Fibroblast of the aortic adventitia (primary cell): Measurements from ENCODE around the gene KCTD7. TPM values are rescaled to one million over a fixed set of nuclear protein-coding genes. Genes with fewer than 3 reads are reported as not detected.
"Not testable (repeated sequence)": the region's sequence is repeated elsewhere in the genome, so short reads cannot be mapped to it uniquely, and the experiment has no call there.

Source experiments
- DNase-seq: peaks from one replicate; pipeline ENCODE4 v3.0.0-alpha.2; 2010; ENCODE audit warnings: low read depth
- H3K4me3 ChIP-seq: 2 replicates; pipeline ENCODE4 v1.5.1; 2011; ENCODE audit warnings: low read depth, mild to moderate bottlenecking, control low read depth, low read length, moderate library complexity
- total RNA-seq: library from RNA; depleted of rRNA; stranded (reverse); fragments of >200 nt; gene quantifications from 2 replicates; pipeline ENCODE4 v1.2.3, GENCODE V29; 2012; ENCODE audit warnings: low replicate concordance
- TF ChIP-seq, protein P1 (sequence below): IDR thresholded peaks from 2 replicates; pipeline ENCODE4 v1.5.1; 2011; ENCODE audit warnings: mild to moderate bottlenecking, low read length, control low read depth, inconsistent platforms; ENCODE audit not compliant: insufficient read depth

KCTD7 gene
- total RNA-seq, 1 donor = 9.4 TPM

DNA sequence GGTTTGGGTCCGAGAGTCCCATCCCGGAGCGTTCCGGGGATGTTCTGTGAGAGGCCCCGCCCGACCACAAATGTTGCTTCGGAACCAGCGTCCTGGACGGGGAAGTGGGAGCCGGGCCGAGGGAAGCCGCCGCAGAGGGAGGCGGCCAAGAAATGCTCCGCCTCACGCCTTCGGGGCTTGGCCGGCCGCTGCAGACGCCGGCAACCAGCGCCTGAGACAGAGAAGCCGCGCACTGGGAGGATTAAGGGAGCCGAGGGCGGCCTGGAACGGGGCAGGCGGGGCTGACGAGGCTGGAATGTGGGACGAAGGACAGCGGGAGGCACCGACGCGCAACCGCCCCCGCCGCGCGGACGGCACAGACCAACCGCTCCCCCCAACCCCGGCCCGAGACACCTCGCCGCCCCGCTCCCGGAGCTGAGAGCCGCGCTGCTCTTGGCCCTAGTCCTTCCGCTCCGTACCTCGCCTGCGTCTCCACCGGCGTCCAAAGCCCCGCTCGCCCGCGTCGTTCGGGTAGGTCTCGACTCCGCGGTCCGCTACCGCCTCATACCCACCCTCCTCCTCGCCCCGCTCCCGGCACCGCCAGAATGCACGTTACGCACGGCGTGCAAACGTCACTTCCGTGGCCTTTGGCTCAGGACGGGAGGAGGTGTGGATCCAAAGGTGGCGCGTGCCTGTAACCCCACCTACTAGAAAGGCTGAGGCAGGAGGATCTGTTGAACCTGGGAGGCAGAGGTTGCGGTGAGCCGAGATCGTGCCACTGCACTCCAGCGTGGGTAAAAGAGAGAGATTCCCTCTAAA is 36.7 kb upstream of the KCTD7 start:
- DNase-seq = peak; percentile 87
- H3K4me3 ChIP-seq = peak overlapping the region; percentile 90
- TF ChIP-seq, protein P1, sequence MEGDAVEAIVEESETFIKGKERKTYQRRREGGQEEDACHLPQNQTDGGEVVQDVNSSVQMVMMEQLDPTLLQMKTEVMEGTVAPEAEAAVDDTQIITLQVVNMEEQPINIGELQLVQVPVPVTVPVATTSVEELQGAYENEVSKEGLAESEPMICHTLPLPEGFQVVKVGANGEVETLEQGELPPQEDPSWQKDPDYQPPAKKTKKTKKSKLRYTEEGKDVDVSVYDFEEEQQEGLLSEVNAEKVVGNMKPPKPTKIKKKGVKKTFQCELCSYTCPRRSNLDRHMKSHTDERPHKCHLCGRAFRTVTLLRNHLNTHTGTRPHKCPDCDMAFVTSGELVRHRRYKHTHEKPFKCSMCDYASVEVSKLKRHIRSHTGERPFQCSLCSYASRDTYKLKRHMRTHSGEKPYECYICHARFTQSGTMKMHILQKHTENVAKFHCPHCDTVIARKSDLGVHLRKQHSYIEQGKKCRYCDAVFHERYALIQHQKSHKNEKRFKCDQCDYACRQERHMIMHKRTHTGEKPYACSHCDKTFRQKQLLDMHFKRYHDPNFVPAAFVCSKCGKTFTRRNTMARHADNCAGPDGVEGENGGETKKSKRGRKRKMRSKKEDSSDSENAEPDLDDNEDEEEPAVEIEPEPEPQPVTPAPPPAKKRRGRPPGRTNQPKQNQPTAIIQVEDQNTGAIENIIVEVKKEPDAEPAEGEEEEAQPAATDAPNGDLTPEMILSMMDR = no peak

DNA sequence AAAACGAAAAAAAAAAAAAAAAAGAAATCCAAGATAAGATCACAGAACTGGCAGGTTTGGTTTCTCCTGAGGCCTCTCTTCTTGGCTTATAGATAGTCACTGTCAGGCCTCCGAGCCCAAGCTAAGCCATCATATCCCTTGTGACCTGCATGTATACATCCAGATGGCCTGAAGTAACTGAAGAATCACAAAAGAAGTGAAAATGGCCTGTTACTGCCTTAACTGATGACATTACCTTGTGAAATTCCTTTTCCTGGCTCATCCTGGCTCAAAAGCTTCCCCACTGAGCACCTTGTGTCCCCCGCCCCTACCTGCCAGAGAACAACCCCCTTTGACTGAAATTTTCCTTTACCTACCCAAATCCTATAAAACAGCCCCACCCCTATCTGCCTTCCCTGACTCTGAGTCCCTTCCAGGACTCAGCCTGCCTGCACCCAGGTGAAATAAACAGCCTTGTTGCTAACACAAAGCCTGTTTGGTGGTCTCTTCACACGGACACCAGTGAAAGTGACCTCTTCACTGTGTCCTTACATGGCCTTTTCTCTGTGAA is 36.0 kb upstream of the KCTD7 start:
- DNase-seq = not testable (repeated sequence)
- peak overlapping the region; percentile 90 for H3K4me3 ChIP-seq

DNA sequence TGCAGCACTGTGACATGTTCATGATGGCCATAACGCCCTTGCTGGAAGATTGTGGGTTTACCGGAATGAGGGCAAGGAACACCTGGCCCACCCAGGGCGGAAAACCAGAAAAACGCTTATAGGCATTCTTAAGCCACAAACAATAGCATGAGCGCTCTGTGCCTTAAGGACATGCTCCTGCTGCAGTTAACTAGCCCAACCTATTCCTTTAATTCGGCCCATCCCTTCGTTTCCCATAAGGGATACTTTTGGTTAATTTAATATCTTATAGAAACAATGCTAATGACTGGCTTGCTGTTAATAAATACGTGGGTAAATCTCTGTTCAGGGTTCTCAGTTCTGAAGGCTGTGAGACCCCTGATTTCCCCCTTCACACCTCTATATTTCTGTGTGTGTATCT is 34.6 kb upstream of the KCTD7 start:
- DNase-seq = not testable (repeated sequence)

DNA sequence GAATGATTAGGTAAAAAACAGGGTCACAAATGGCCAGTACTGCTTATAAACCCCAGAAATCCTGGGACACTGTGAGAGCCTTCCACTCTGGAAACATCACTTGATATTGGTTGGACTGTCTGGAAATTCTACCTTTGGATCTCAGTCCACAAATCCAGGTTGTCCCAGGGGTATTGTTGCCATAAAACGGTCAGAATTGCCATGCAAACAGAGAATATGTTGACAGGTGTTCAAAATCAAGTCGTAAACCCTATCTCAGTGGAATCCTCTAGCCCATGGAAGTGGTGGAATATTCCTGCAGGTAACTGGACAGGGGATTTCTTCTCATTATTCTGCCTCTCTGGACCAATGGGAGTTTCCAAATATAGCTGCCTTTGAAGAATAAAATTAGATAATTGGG is 31.2 kb upstream of the KCTD7 start:
- TF ChIP-seq, protein P1 = no peak
- H3K4me3 ChIP-seq = no peak overlapping the region
- no peak for DNase-seq

More for the DNA sequence above, 34.6 kb upstream of the KCTD7 start:
- not testable (repeated sequence) for H3K4me3 ChIP-seq

DNA sequence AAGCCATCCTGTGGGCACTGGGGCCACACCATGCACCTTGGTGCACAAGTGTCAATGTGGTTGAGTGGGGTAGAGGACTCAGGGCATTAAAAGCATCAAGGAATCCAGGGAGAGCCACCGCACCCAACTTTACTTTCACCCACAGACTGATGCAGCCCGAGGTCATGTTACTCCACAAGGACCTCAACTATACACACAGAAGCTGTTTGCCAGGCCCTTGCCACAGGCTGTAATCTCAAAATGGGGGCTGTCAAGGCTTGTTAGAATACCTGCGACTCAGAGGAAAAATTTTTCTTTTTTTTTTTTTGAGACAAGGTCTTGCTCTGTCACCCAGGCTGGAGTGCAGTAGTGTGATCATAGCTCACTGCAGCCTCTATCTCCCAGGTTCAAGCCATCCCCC is 26.5 kb upstream of the KCTD7 start:
- DNase-seq = no peak

DNA sequence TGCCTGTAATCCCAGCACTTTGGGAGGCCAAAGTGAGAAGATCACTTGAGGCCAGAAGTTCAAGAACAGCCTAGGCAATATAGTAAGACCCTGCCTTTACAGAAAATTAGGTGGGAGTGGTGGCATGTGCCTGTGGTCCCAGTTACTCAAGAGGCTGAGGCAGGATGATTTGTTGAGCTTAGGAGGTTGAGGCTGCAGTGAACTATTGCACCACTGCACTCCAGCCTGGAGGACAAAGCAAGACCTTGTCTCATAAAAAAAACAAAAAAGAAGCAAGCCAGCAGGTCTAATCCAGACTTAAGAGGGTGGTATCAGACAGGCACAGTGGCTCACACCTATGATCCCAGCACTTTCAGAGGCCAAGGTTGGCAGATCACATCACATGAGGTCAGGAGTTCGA is 24.5 kb upstream of the KCTD7 start:
- TF ChIP-seq, protein P1 = no peak
- no peak for DNase-seq
- no peak overlapping the region for H3K4me3 ChIP-seq

More for the DNA sequence above, 26.5 kb upstream of the KCTD7 start:
- TF ChIP-seq, protein P1 = no peak
- H3K4me3 ChIP-seq = no peak overlapping the region

DNA sequence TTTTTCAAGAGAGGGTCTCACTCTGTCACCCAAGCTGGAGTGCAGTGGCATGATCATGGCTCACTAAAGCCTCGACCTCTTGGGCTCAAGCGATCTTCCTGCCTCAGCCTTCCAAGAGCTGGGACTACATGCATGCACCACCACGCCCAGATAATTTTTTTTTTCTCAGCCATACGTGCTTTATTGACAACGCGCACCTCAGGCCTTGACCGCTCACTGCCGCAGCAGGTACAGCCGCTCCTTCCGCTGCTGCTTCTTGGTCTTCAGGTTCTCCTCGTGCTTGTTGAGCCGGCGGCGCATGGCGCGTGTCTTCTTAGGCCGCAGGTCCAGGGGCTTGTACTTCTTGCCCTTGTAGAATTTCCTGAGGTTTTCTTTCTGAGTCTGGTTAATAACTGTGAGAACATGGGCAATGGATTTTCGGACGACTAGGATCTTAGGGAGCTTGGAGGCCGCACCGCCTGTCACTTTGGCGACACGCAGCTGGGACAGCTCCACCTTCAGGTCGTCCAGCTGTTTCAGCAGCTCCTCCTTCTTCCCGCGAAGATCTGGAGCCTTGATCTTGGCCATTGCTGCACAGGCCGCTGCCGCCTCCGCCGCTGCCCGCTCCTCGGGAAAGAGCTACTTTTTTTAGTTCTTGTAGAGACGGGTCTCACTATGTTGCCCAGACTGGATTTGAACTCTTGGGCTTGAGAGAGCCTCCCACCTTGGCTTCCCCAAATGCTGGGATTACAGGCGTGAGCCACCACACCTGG is 22.0 kb upstream of the KCTD7 start:
- not testable (repeated sequence) for H3K4me3 ChIP-seq, DNase-seq

DNA sequence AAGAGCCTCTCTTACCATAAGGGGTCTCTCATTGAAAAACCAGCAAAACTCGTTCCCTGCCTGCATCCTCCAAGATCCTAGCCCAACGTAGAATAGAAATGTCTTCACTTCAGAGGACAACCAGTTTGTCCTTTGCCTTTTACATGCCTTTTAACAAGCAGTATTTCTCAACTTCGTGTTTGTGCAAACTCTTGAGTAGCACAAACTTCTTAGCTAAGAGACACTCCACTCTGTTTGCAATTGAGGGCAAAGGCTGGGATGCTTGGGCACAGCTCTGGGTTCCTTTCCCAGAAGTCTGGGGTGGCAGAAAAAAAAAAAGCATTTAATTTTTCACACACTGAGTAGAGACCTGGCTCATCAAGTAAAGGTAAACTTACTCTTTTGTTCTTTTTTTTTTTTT is 19.5 kb upstream of the KCTD7 start:
- no peak for DNase-seq
- TF ChIP-seq, protein P1 = no peak
- H3K4me3 ChIP-seq = no peak overlapping the region

DNA sequence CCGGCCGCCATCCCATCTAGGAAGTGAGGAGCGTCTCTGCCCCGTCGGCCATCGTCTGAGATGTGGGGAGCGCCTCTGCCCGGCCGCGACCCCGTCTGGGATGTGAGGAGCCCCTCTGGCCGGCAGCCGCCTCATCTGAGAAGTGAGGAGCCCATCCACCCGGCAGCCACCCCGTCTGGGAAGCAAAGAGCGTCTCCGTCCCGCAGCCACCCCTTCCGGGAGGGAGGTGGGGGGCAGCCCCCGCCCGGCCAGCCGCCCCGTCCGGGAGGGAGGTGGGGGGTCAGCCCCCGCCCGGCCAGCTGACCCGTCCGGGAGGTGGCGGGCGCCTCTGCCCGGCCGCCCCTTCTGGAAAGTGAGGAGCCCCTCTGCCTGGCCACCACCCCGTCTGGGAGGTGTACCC is 14.1 kb upstream of the KCTD7 start:
- DNase-seq = not testable (repeated sequence)

More for the DNA sequence above, 14.1 kb upstream of the KCTD7 start:
- not testable (repeated sequence) for H3K4me3 ChIP-seq
